GM23338 (cell line): ENCODE results near the gene ZNF507.

ENCODE experiments used
- EZH2phosphoT487 ChIP-seq: fragments of 200-600 bp; sonication (generic); IDR thresholded peaks from one replicate; pipeline ENCODE4 v1.8.1; 2018; ENCODE audit warnings: antibody characterized with exemption; ENCODE audit not compliant: unreplicated experiment
- TF ChIP-seq, protein P1 (sequence below), 2 experiments: fragments of 200-600 bp in 1 of 2; sonication (generic) in 1 of 2; conservative IDR thresholded peaks; 2 replicates each; pipeline versions ENCODE4 v1.5.1 to v1.6.1; 2016 to 2017; ENCODE audit warnings: antibody characterized with exemption in 2 of 2, low read depth in 2 of 2, mild to moderate bottlenecking in 2 of 2, moderate library complexity in 1 of 2

DNA sequence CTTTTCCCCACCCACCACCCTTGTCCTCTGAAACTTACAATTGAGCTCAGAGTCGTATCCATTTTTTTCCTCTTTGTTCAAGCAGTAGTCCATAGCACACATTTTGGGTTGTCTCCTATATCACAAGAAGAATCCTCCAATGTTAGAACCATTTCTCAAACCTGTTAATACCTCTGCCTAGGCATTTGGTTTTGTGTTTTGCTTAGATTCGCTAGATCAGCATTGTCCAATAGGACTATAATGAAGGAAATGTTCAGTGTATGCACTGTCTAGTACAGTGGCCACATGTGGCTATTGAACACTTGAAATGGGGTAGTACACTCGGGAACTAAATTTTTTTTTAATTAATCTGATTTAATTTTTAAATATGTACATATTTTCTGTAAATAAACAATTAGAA lies 72.7 kb downstream of the ZNF507 start:
- no peak for TF ChIP-seq EZH2phosphoT487
- TF ChIP-seq, protein P1, sequence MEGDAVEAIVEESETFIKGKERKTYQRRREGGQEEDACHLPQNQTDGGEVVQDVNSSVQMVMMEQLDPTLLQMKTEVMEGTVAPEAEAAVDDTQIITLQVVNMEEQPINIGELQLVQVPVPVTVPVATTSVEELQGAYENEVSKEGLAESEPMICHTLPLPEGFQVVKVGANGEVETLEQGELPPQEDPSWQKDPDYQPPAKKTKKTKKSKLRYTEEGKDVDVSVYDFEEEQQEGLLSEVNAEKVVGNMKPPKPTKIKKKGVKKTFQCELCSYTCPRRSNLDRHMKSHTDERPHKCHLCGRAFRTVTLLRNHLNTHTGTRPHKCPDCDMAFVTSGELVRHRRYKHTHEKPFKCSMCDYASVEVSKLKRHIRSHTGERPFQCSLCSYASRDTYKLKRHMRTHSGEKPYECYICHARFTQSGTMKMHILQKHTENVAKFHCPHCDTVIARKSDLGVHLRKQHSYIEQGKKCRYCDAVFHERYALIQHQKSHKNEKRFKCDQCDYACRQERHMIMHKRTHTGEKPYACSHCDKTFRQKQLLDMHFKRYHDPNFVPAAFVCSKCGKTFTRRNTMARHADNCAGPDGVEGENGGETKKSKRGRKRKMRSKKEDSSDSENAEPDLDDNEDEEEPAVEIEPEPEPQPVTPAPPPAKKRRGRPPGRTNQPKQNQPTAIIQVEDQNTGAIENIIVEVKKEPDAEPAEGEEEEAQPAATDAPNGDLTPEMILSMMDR (conservative IDR thresholded peaks at IDR 0.05; ENCODE audit: low read depth in 2 of 2), result no peak
